ENCODE measurements around the gene FBXL13.
"Not testable (repeated sequence)": the region's sequence is repeated elsewhere in the genome, so short reads cannot be mapped to it uniquely, and the experiment has no call there.

Gene FBXL13

GRCh38 chr7:103023578-103023977, 51.0 kb downstream of the FBXL13 start:
- not testable (repeated sequence) for DNase-seq (ENCODE audit: low read depth in 2 of 2)

GRCh38 chr7:103021490-103021889, 53.1 kb downstream of the FBXL13 start:
- not testable (repeated sequence) for DNase-seq (ENCODE audit: low read depth in 2 of 2)

GRCh38 chr7:103020876-103021275, 53.7 kb downstream of the FBXL13 start:
- DNase-seq (ENCODE audit: low read depth in 2 of 2) = not testable (repeated sequence)

DNA sequence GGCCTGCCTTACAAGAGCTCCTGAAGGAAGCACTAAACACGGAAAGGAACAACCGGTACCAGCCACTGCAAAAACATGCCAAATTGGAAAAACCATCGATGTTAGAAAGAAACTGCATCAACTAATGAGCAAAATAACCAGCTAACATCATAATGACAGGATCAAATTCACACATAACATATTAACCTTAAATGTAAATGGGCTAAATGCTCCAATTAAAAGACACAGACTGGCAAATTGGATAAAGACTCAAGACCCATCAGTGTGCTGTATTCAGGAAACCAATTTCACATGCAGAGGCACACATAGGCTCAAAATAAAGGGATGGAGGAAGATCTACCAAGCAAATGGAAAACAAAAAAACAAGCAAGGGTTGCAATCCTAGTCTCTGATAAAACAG, 56.3 kb downstream of the FBXL13 start:
- DNase-seq (ENCODE audit: low read depth in 2 of 2) = not testable (repeated sequence)

DNA sequence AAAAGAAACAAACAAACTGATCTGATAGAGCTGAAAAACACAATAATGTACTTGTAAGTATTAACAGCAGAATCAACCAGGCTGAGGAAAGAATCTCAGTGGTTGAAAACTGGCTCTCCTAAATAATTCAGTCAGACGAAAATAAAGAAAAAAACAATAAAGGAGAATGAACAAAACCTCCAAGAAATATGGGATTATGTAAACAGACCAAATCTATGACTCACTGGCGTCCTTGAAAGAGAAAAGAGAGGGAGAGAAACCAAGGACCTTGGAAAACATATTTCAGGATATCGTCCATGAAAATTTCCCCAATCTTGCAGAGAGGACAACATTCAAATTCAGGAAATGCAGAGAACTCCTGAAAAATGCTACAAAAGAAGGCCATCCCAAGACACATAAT, 62.9 kb downstream of the FBXL13 start:
- no peak for DNase-seq (ENCODE audit: low read depth in 2 of 2)

GRCh38 chr7:103010211-103010610, 64.4 kb downstream of the FBXL13 start:
- DNase-seq (ENCODE audit: low read depth in 2 of 2) = no peak

- no peak for DNase-seq (ENCODE audit: low read depth in 2 of 2)
These were observed 65.0 kb downstream of the FBXL13 start for GRCh38 chr7:103009466-103010185.

- no peak for DNase-seq (ENCODE audit: low read depth in 2 of 2)
These were observed 71.6 kb downstream of the FBXL13 start for GRCh38 chr7:103003004-103003403.

GRCh38 chr7:103001210-103001609, 73.4 kb downstream of the FBXL13 start:
- DNase-seq (ENCODE audit: low read depth in 2 of 2) = no peak

DNA sequence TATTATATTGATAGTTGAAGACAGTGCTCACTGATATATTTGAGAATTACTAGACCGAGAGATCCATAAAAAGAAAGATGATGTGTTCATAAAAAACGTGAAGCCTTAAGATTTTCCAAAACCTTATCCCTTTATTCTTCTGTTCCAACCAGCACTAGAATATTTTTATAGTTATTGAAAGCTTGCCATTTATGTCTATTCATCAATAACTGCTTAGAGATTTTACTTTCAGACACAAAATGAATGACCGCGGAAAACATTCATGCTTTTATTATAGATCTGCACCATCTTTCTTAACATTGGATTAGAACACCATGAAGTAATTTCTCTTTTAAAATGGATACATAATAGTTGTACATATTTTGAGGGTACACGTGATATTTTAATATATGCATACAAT, 77.6 kb downstream of the FBXL13 start:
- no peak for DNase-seq (ENCODE audit: low read depth in 2 of 2)

- DNase-seq (ENCODE audit: low read depth in 2 of 2) = not testable (repeated sequence)
These were observed 79.0 kb downstream of the FBXL13 start for GRCh38 chr7:102995609-102996008.

- DNase-seq (ENCODE audit: low read depth in 2 of 2) = no peak
These were observed 80.0 kb downstream of the FBXL13 start for GRCh38 chr7:102994567-102994966.

GRCh38 chr7:102993718-102994029, 80.9 kb downstream of the FBXL13 start:
- DNase-seq (ENCODE audit: low read depth in 2 of 2) = no peak

GRCh38 chr7:102992938-102993717, 81.5 kb downstream of the FBXL13 start:
- no peak for DNase-seq (ENCODE audit: low read depth in 2 of 2)

DNA sequence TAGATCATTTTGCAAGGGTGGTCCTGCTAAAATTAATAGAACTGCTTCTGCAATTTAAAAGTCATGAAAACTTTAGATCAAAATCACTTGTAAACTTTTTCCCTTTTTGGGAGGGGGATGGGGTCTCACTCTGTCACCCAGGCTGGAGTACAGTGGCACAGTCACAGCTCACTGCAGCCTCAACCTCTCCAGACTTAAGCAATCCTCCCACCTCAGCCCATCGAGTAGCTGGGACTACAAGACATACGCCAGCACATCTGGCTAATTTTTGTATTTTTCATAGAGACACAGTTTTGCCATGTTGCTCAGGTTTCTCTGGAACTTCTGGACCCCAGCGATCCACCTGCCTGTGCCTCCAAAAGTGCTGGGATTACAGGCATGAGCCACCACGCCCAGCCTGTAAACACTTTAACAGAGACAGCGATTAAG, 82.1 kb downstream of the FBXL13 start:
- DNase-seq (ENCODE audit: low read depth in 2 of 2) = no peak

DNA sequence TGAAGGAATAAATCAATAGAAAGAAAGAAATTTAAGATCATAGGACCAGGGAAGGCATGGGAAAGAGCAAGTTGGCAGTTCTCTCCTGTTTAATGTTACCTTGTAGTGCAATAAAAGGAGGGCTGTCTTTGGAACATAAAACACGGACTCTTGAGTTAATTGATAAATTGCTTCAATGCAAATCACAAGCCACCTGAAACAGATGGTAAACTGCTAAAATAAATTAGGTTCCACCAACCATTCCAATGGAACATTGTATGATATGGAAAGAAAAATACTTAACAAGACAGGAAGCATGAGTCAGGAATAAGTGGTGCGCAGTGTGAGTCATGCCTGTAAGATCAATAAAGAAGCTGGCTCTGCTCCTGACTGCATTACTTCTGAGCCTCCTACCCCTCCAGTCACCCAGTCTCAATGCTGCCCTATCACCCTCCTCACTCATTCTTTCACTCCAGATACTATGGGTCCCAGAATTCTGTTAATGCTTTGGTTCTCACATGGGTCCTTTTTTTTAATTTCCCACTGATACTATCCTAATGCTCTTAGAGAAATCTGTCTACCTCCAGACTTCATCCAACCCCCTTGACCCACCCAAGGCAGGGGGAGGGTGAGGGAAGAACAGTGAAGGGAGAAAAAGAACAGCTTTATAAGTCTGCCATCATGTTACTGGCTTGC, 82.9 kb downstream of the FBXL13 start:
- no peak for DNase-seq (ENCODE audit: low read depth in 2 of 2)

DNA sequence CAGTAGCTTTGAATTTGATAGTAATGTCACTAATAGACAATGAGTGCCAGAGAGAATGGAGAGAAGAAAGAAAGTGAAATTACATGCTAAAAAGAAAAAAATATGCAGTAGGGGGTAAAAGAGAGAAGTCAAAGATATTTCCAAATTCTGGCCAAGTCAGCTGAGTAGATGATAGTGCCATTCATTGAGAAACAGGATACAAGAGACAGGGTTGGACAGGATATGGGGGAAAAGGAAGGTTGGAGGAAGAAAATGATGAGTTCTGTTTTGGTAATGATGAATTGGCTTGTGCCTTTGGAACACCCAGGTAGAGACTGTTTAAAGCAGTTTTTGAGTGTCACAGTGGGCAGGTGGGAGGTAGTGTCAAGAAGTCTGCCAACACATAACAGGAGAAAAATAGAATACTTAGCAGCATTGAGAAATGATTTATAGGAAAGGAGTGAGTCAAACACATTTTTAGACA, 83.5 kb downstream of the FBXL13 start:
- DNase-seq (ENCODE audit: low read depth in 2 of 2) = no peak

- DNase-seq (ENCODE audit: low read depth in 2 of 2) = no peak
These were observed 84.0 kb downstream of the FBXL13 start for GRCh38 chr7:102990642-102991041.

GRCh38 chr7:102988631-102989560, 85.7 kb downstream of the FBXL13 start:
- DNase-seq (ENCODE audit: low read depth in 2 of 2) = no peak

GRCh38 chr7:102988088-102988487, 86.5 kb downstream of the FBXL13 start:
- no peak for DNase-seq (ENCODE audit: low read depth in 2 of 2)

DNA sequence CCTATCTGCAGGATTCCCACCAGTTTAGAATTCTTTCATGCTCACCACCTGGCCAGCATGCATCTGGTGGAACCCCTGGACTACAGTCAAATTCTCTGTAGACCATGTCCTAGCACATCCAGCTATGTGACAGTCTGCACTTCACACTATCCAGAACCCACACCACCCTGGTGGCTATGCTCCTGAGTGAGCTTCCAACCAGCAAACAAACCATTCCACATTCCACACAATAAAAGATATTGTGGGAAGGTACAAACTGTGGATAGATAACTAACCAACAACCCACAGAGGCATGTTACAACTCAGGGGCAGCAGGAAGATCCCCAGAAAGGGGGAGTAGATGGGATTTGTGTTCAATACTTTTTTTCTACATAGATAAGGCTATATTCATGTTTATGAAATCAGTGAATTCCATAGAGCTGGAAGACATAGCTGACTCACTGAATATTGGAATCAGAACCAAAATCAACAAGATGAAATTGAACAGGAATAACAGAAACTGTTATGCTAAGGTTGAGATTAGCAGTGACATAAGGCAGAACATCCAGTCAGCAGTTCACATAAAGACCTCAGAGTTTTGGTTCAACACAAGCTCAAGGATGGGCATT, 89.3 kb downstream of the FBXL13 start:
- no peak for DNase-seq (ENCODE audit: low read depth in 2 of 2)

Measured in stimulated activated CD4-positive, alpha-beta T cell treated with anti-CD3 and anti-CD28 coated beads, Interleukin-1b, Interleukin-23, amount 100 ng/mL, for 4 hours (primary cell).